H9 (cell line): ENCODE measurements around the gene MORN5. TPM values are rescaled to one million over a fixed set of nuclear protein-coding genes. Genes with fewer than 3 reads are reported as not detected.

Experiments
- DNase-seq: peaks from one replicate; pipeline ENCODE4 v3.0.0-alpha.2; 2017
- H2AFZ ChIP-seq: one replicate; pipeline ENCODE4 v1.6.1; 2013; ENCODE audit warnings: mild to moderate bottlenecking, low read length, control low read depth, moderate library complexity
- H2AK5ac ChIP-seq: 2 replicates; pipeline ENCODE4 v1.6.1; 2013; ENCODE audit warnings: low read length, control low read depth, mixed read lengths; ENCODE audit not compliant: insufficient read length
- H2BK120ac ChIP-seq: one replicate; pipeline ENCODE4 v1.6.1; 2013; ENCODE audit warnings: low read depth, mild to moderate bottlenecking, low read length, control low read depth, inconsistent platforms; ENCODE audit not compliant: poor library complexity, severe bottlenecking
- H2BK12ac ChIP-seq: 2 replicates; pipeline ENCODE4 v1.6.1; 2013; ENCODE audit warnings: low read length, control low read depth, mixed read lengths, low read depth; ENCODE audit not compliant: insufficient read length
- H2BK15ac ChIP-seq: 2 replicates; pipeline ENCODE4 v1.6.1; 2013; ENCODE audit warnings: low read depth, low read length, control low read depth
- H2BK20ac ChIP-seq: one replicate; pipeline ENCODE4 v1.6.1; 2013; ENCODE audit warnings: low read depth, mild to moderate bottlenecking, low read length, control low read depth, inconsistent platforms; ENCODE audit not compliant: poor library complexity, severe bottlenecking
- H2BK5ac ChIP-seq: 2 replicates; pipeline ENCODE4 v1.6.1; 2013; ENCODE audit warnings: low read length, control low read depth, mixed read lengths; ENCODE audit not compliant: insufficient read length
- H3K14ac ChIP-seq: 2 replicates; pipeline ENCODE4 v1.6.1; 2013; ENCODE audit warnings: low read length, control low read depth; ENCODE audit not compliant: insufficient read depth
- H3K18ac ChIP-seq: 2 replicates; pipeline ENCODE4 v1.6.1; 2013; ENCODE audit warnings: low read depth, mild to moderate bottlenecking, mixed read lengths, low read length, control low read depth; ENCODE audit not compliant: insufficient read length
- H3K23ac ChIP-seq: 2 replicates; pipeline ENCODE4 v1.6.1; 2013; ENCODE audit warnings: low read length, control low read depth, mixed read lengths, low read depth; ENCODE audit not compliant: insufficient read length
- H3K23me2 ChIP-seq: 2 replicates; pipeline ENCODE4 v1.6.1; 2013; ENCODE audit warnings: low read depth, mild to moderate bottlenecking, mixed read lengths, low read length, control low read depth; ENCODE audit not compliant: insufficient read length, poor library complexity, severe bottlenecking
- H3K27ac ChIP-seq: 2 replicates; pipeline ENCODE4 v1.5.1; 2013; ENCODE audit warnings: low read length, control low read depth, mixed read lengths, low read depth; ENCODE audit not compliant: insufficient read length
- H3K27me3 ChIP-seq: 2 replicates; pipeline ENCODE4 v1.6.1; 2013; ENCODE audit warnings: low read length, control low read depth, inconsistent platforms; ENCODE audit not compliant: insufficient read depth
- H3K4ac ChIP-seq: 2 replicates; pipeline ENCODE4 v1.6.1; 2013; ENCODE audit warnings: low read depth, mild to moderate bottlenecking, control low read depth, inconsistent platforms, low read length, moderate library complexity
- H3K4me1 ChIP-seq: 2 replicates; pipeline ENCODE4 v1.6.1; 2013; ENCODE audit warnings: low read length, control low read depth, inconsistent platforms; ENCODE audit not compliant: insufficient read depth
- H3K4me2 ChIP-seq: 2 replicates; pipeline ENCODE4 v1.6.1; 2013; ENCODE audit warnings: low read length, control low read depth, mixed read lengths; ENCODE audit not compliant: insufficient read length, insufficient read depth
- H3K56ac ChIP-seq: 2 replicates; pipeline ENCODE4 v1.6.1; 2013; ENCODE audit warnings: low read depth, mild to moderate bottlenecking, mixed read lengths, low read length, control low read depth; ENCODE audit not compliant: insufficient read length
- H3K79me1 ChIP-seq: 2 replicates; pipeline ENCODE4 v1.6.1; 2013; ENCODE audit warnings: low read depth, mild to moderate bottlenecking, moderate library complexity, low read length, control low read depth, inconsistent platforms; ENCODE audit not compliant: insufficient read depth, poor library complexity, severe bottlenecking
- H3K79me2 ChIP-seq: 2 replicates; pipeline ENCODE4 v1.6.1; 2013; ENCODE audit warnings: low read length, control low read depth, inconsistent platforms; ENCODE audit not compliant: insufficient read depth
- H3K9ac ChIP-seq: 2 replicates; pipeline ENCODE4 v1.6.1; 2013; ENCODE audit warnings: low read length, control low read depth, mixed read lengths; ENCODE audit not compliant: insufficient read length; ENCODE audit errors: extremely low read depth
- H3K9me3 ChIP-seq: one replicate; pipeline ENCODE4 v1.6.1; 2013; ENCODE audit warnings: low read depth, low read length, inconsistent platforms; ENCODE audit not compliant: control insufficient read depth
- H3T11ph ChIP-seq: one replicate; pipeline ENCODE4 v1.6.1; 2013; ENCODE audit warnings: mild to moderate bottlenecking, low read length, control low read depth, inconsistent platforms
- H4K20me1 ChIP-seq: one replicate; pipeline ENCODE4 v1.6.1; 2013; ENCODE audit not compliant: control insufficient read depth, insufficient read length, insufficient read depth
- H4K5ac ChIP-seq: 2 replicates; pipeline ENCODE4 v1.6.1; 2013; ENCODE audit warnings: low read depth, mild to moderate bottlenecking, mixed read lengths, low read length, control low read depth; ENCODE audit not compliant: insufficient read length
- H4K8ac ChIP-seq: replicated peaks from 2 replicates; pipeline ENCODE4 v1.6.1; 2013; ENCODE audit warnings: low read length, control low read depth, mixed read lengths, low read depth; ENCODE audit not compliant: insufficient read length
- H4K91ac ChIP-seq: 2 replicates; pipeline ENCODE4 v1.6.1; 2013; ENCODE audit warnings: low read depth, mild to moderate bottlenecking, moderate library complexity, mixed read lengths, low read length, control low read depth; ENCODE audit not compliant: insufficient read length
- H3K27ac Mint-ChIP-seq, 3 experiments: 2 replicates in 2 of 3; 3 replicates in 1 of 3; pipeline ENCODE4 v1.8.0; 2020 to 2021; ENCODE audit warnings: mixed read lengths in 3 of 3, mild to moderate bottlenecking in 1 of 3, moderate library complexity in 1 of 3
- H3K27me3 Mint-ChIP-seq: 2 replicates; pipeline ENCODE4 v1.8.0; 2021; ENCODE audit warnings: low read depth, mild to moderate bottlenecking, moderate library complexity, mixed read lengths
- H3K36me3 Mint-ChIP-seq, 3 experiments: 2 replicates in 2 of 3; 3 replicates in 1 of 3; pipeline ENCODE4 v1.8.0; 2020 to 2021; ENCODE audit warnings: low read depth in 3 of 3, mixed read lengths in 3 of 3; ENCODE audit not compliant: insufficient read depth in 1 of 3
- H3K4me1 Mint-ChIP-seq, 2 experiments: 2 replicates each; pipeline ENCODE4 v1.8.0; 2020; ENCODE audit warnings: mixed read lengths in 2 of 2
- H3K4me3 Mint-ChIP-seq, 2 experiments: 2 replicates in 1 of 2; 3 replicates in 1 of 2; pipeline ENCODE4 v1.8.0; 2020 to 2021; ENCODE audit warnings: mild to moderate bottlenecking in 2 of 2, mixed read lengths in 2 of 2, moderate library complexity in 1 of 2
- H3K9me3 Mint-ChIP-seq, 2 experiments: 2 replicates in 1 of 2; 3 replicates in 1 of 2; pipeline ENCODE4 v1.8.0; 2020; ENCODE audit warnings: mild to moderate bottlenecking in 2 of 2, mixed read lengths in 2 of 2, moderate library complexity in 1 of 2
- WGBS: extraction: QIAGEN DNeasy Blood & Tissue Kit; methylation state at CpG from one replicate; pipeline ENCODE4 v1.1.7; 2013; ENCODE audit warnings: missing lambda C conversion rate, low lambda C conversion rate, mixed read lengths; ENCODE audit not compliant: insufficient read length; ENCODE audit errors: extremely low coverage; 5-methylcytosine and 5-hydroxymethylcytosine counted together
- total RNA-seq: library from RNA; stranded (reverse); gene quantifications from 2 replicates; pipeline ENCODE4 v1.2.1, GENCODE V29; 2021
- TF ChIP-seq, protein P1 (sequence below): fragments of 200-600 bp; sonication (generic); conservative IDR thresholded peaks from 3 replicates; pipeline ENCODE4 v1.8.0; 2021; ENCODE audit warnings: antibody characterized with exemption, mild to moderate bottlenecking

Gene MORN5
- total RNA-seq, 1 experiment from 2014 or later: not detected

DNA sequence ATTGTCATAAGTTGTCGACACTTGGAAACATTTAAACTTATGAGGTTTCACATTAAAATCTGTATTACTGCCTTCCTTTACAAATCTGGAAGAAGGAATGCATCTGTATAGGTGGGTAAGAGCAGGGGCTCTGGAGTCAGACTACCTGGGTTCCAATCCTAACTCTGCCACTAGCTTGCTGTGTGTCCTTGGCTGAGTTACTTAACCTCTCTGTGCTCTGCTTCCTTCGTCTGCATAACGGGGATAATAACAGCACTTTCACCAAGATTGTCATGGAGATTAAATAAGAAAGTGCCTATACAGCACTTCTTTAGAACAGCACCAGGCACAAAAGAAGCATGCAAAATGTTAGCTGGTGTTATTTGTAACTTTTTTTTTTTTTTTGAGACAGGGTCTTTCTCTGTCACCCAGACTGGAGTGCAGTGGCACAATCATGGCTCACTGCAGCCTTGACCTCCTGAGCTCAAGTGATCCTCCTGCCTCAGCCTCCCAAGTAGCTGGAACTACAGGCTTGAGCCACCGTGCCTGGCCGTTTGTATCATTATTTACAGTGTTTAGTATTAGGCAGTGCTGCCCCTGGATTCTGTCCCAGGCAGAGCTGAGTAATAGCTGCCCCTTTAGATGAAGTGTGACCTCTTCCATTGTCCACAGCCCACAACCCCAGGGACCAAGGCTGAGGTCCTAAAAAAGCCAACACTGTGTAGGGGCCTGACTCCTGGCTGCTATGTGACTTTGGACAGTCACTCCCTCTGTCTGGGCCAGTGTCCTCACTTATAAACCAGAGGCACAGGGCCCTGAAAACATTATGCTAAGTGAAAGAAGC lies 41.2 kb upstream of the MORN5 start:
- H3K36me3 Mint-ChIP-seq: no peaks in the 10 kb centered on the region
- Histone ChIP-seq H3K23me2 (no peaks in the 10 kb centered on the region), H4K8ac (no peak overlapping the region), H3K4ac (no peak overlapping the region), H3K79me2 (no peaks in the 10 kb centered on the region), H3K79me1 (no peaks in the 10 kb centered on the region), H4K5ac (no peak overlapping the region), H3K27ac (no peak overlapping the region), H3K18ac (no peak overlapping the region), H2AK5ac (no peak overlapping the region), H2BK120ac (no peak overlapping the region), H3K27me3 (no peaks in the 10 kb centered on the region), H2BK20ac (no peak overlapping the region), H3K4me1 (peaks cover 5% of the 10 kb centered on the region; the same call in 1 of the 2 replicates), H3K56ac (no peak overlapping the region), H3K14ac (no peak overlapping the region), H2BK5ac (no peak overlapping the region), H4K20me1 (no peaks in the 10 kb centered on the region), H3K9me3 (no peaks in the 10 kb centered on the region), H3K4me2 (no peak overlapping the region), H2BK15ac (no peak overlapping the region), H4K91ac (no peak overlapping the region), H3T11ph (no peak overlapping the region), H2AFZ (no peak overlapping the region), H2BK12ac (no peak overlapping the region), H3K23ac (no peak overlapping the region), H3K9ac (no peak overlapping the region)
- H3K27me3 Mint-ChIP-seq: no peaks in the 10 kb centered on the region; the same call in 1 of the 2 replicates
- H3K9me3 Mint-ChIP-seq: no peaks in the 10 kb centered on the region
- TF ChIP-seq, protein P1, sequence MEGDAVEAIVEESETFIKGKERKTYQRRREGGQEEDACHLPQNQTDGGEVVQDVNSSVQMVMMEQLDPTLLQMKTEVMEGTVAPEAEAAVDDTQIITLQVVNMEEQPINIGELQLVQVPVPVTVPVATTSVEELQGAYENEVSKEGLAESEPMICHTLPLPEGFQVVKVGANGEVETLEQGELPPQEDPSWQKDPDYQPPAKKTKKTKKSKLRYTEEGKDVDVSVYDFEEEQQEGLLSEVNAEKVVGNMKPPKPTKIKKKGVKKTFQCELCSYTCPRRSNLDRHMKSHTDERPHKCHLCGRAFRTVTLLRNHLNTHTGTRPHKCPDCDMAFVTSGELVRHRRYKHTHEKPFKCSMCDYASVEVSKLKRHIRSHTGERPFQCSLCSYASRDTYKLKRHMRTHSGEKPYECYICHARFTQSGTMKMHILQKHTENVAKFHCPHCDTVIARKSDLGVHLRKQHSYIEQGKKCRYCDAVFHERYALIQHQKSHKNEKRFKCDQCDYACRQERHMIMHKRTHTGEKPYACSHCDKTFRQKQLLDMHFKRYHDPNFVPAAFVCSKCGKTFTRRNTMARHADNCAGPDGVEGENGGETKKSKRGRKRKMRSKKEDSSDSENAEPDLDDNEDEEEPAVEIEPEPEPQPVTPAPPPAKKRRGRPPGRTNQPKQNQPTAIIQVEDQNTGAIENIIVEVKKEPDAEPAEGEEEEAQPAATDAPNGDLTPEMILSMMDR: no peak
- H3K4me3 Mint-ChIP-seq: no peak overlapping the region
- DNase-seq: no peak
- peaks cover 26 to 28% of the 10 kb centered on the region in 2 experiments for H3K4me1 Mint-ChIP-seq
- no CpG with 5 or more reads among the region's 5 CpGs for WGBS
- peak overlapping the region in 1 of 3 experiments; percentile 45; a peak in 3 of 7 replicates for H3K27ac Mint-ChIP-seq
